Spleen (tissue), 7 donors: Measurements from ENCODE around the gene ELL3.

Experiments used
- CTCF ChIP-seq, 11 experiments: fragments of 200-600 bp in 7 of 11; fragments of 450-650 bp in 4 of 11; sonication (generic) in 4 of 11; IDR thresholded peaks in 8 of 11; conservative IDR thresholded peaks in 3 of 11; 1 replicate in 7 of 11; 2 replicates in 4 of 11; pipeline versions ENCODE4 v1.4.0 to v1.8.0; 2016 to 2021; ENCODE audit warnings: antibody characterized with exemption in 11 of 11, inconsistent platforms in 4 of 11, mild to moderate bottlenecking in 1 of 11
- POLR2A ChIP-seq, 3 donors: fragments of 450-650 bp; IDR thresholded peaks; one replicate each; pipeline ENCODE4 v1.5.1; 2017; ENCODE audit warnings: antibody characterized with exemption in 3 of 3, mild to moderate bottlenecking in 1 of 3
- donor health status: DM: no; HTN: no; CAD: no; lungs with moderate emphysema.
- donor health status: DM: no; HTN: no; CAD: no.
- donor health status: DM: no; HTN: no; CAD: no.

DNA sequence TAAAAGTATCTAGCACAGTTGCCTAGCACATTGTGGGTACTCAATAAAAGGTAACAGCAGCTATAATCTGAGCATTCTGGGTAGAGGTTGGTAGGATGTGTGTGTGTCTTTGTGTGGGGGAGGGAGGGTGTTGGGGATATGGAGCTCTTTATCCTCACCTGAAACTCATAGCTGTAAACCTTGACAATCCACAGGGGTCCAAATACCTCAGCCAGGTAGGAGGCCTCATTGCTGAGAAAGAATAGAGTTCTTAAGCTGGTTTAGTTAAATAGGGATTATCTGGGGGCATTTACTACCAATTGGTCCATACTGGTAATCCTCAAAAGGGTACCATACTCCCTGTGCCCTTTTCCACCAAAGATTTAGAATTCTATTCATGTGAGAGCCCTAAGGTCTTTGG is 19.2 kb upstream of the ELL3 start:
- TF ChIP-seq CTCF (IDR thresholded peaks at IDR 0.05 in 8 of 11, conservative IDR thresholded peaks at IDR 0.05 in 3 of 11) (no peak), POLR2A (IDR thresholded peaks at IDR 0.05) (no peak)
